Spleen (tissue), 11 donors: ENCODE results near the gene MYMX. TPM values are rescaled to one million over a fixed set of nuclear protein-coding genes. Genes with fewer than 3 reads are reported as not detected.

Source experiments
- DNase-seq: peaks from one replicate; pipeline ENCODE4 v3.0.0-alpha.2; 2020
- H3K27ac ChIP-seq, 8 donors: fragments of 200-600 bp; sonication (generic) in 7 of 8; 1 replicate in 4 of 8; 2 replicates in 4 of 8; pipeline versions ENCODE4 v1.5.0 to v1.8.0; 2016 to 2021; ENCODE audit warnings: inconsistent platforms in 4 of 8, mild to moderate bottlenecking in 4 of 8, moderate library complexity in 1 of 8
- H3K27me3 ChIP-seq, 7 donors: fragments of 200-600 bp; sonication (generic) in 6 of 7; replicated peaks in 1 of 7; 1 replicate in 4 of 7; 2 replicates in 3 of 7; pipeline versions ENCODE4 v1.5.0 to v1.8.0; 2016 to 2021; ENCODE audit warnings: inconsistent platforms in 3 of 7, mild to moderate bottlenecking in 1 of 7
- H3K36me3 ChIP-seq, 6 donors: fragments of 200-600 bp; sonication (generic) in 5 of 6; 1 replicate in 4 of 6; 2 replicates in 2 of 6; pipeline versions ENCODE4 v1.5.0 to v1.8.0; 2016 to 2021; ENCODE audit warnings: inconsistent platforms in 2 of 6
- H3K4me1 ChIP-seq, 6 donors: fragments of 200-600 bp; sonication (generic) in 5 of 6; 1 replicate in 3 of 6; 2 replicates in 3 of 6; pipeline versions ENCODE4 v1.5.0 to v1.8.0; 2016 to 2021; ENCODE audit warnings: inconsistent platforms in 3 of 6
- H3K4me3 ChIP-seq, 8 donors: fragments of 200-600 bp; sonication (generic) in 7 of 8; 1 replicate in 4 of 8; 2 replicates in 4 of 8; pipeline versions ENCODE4 v1.5.0 to v1.8.0; 2016 to 2021; ENCODE audit warnings: inconsistent platforms in 4 of 8, mild to moderate bottlenecking in 4 of 8, moderate library complexity in 2 of 8
- H3K9me3 ChIP-seq, 8 donors: fragments of 200-600 bp; sonication (generic) in 7 of 8; 1 replicate in 4 of 8; 2 replicates in 4 of 8; pipeline versions ENCODE4 v1.5.0 to v1.8.0; 2016 to 2021; ENCODE audit warnings: inconsistent platforms in 4 of 8
- CTCF ChIP-seq, 11 experiments: fragments of 200-600 bp in 7 of 11; fragments of 450-650 bp in 4 of 11; sonication (generic) in 4 of 11; IDR thresholded peaks in 8 of 11; conservative IDR thresholded peaks in 3 of 11; 1 replicate in 7 of 11; 2 replicates in 4 of 11; pipeline versions ENCODE4 v1.4.0 to v1.8.0; 2016 to 2021; ENCODE audit warnings: antibody characterized with exemption in 11 of 11, inconsistent platforms in 4 of 11, mild to moderate bottlenecking in 1 of 11
- POLR2A ChIP-seq, 3 donors: fragments of 450-650 bp; IDR thresholded peaks; one replicate each; pipeline ENCODE4 v1.5.1; 2017; ENCODE audit warnings: antibody characterized with exemption in 3 of 3, mild to moderate bottlenecking in 1 of 3
- POLR2AphosphoS5 ChIP-seq, 3 donors: sonication (generic); formaldehyde crosslinking; IDR thresholded peaks; one replicate each; pipeline ENCODE4 v1.5.1; 2017; ENCODE audit warnings: antibody characterized with exemption in 3 of 3
- WGBS, 5 donors: extraction: QIAGEN DNeasy Blood & Tissue Kit in 3 of 5; methylation state at CpG; one replicate each; pipeline versions ENCODE4 v1.1.5 to v1.1.7; 2013 to 2018; 5-methylcytosine and 5-hydroxymethylcytosine counted together
- intact Hi-C: fragments of 100-400 bp; cut with DNase I; formaldehyde crosslinking; loops from one replicate; pipeline ENCODE4 v1.15.0; 2023; ENCODE audit warnings: low total_unique reads
- polyA plus RNA-seq, 3 donors: library from polyadenylated mRNA; stranded (reverse); fragments of 200-250 nt; gene quantifications; one replicate each; pipeline ENCODE4 v1.2.1, GENCODE V29; 2013
- total RNA-seq, 7 donors: library from RNA; depleted of rRNA in 3 of 7; stranded (reverse); fragments of >200 nt in 3 of 7; fragmentation: NEBNext Ultra II Directional in 4 of 7; extraction: Animal tissue kit (Norgen Biotek cat#: 25700) in 4 of 7; gene quantifications; one replicate each; pipeline versions ENCODE4 v1.1.0 to v1.2.1, GENCODE V29; 2016 to 2021
- donor health status: healthy with polysubstance abuse.
- donor health status: DM: no; HTN: no; CAD: no; lungs with moderate emphysema.
- donor health status: DM: no; HTN: no; CAD: no.
- donor health status: Bipolar disorder and iron deficiency.
- donor health status: healthy.
- donor health status: DM: no; HTN: no; CAD: no.
- donor health status: DM: yes; HTN: yes; CAD: no.

MYMX gene
- total and polyA plus RNA-seq, 10 donors, result 0.34 to 1.5 (median 0.87) TPM; not detected in 2

GRCh38 chr6:44176762-44177509, 39.8 kb upstream of the MYMX start:
- no peaks in the 10 kb centered on the region for H3K36me3 ChIP-seq
- TF ChIP-seq POLR2A (IDR thresholded peaks at IDR 0.05) (no peak), POLR2AphosphoS5 (IDR thresholded peaks at IDR 0.05) (no peak), CTCF (IDR thresholded peaks at IDR 0.05 in 8 of 11, conservative IDR thresholded peaks at IDR 0.05 in 3 of 11) (no peak)
- no peaks in the 10 kb centered on the region for H3K9me3 ChIP-seq
- 22 to 29% (median 25%) methylated on average over 18 to 24 of the region's 24 CpGs for WGBS, 5 donors
- intact Hi-C loops, result loop anchor here (10.0 kb wide), 1 partner anchor 58 kb away; no protein-coding TSS in a partner anchor
- H3K27me3 ChIP-seq, result peaks cover 0 to 5% (median 0%) of the 10 kb centered on the region in 7 donors
- no peak overlapping the region for H3K27ac ChIP-seq
- H3K4me1 ChIP-seq, result peaks cover 3 to 32% (median 17%) of the 10 kb centered on the region in 6 donors
- DNase-seq, result no peak
- H3K4me3 ChIP-seq, result peak overlapping the region in 1 of 8 donors; percentile 42

GRCh38 chr6:44177691-44178423, 38.9 kb upstream of the MYMX start:
- TF ChIP-seq POLR2A (IDR thresholded peaks at IDR 0.05), result no peak
- no peak for TF ChIP-seq CTCF (IDR thresholded peaks at IDR 0.05 in 8 of 11, conservative IDR thresholded peaks at IDR 0.05 in 3 of 11)
- TF ChIP-seq POLR2AphosphoS5 (IDR thresholded peaks at IDR 0.05), result no peak
- Histone ChIP-seq H3K27ac (no peak overlapping the region), H3K9me3 (no peaks in the 10 kb centered on the region), H3K4me3 (no peak overlapping the region), H3K4me1 (peaks cover 3 to 30% (median 13%) of the 10 kb centered on the region in 6 donors), H3K27me3 (peaks cover 0 to 5% (median 0%) of the 10 kb centered on the region in 7 donors), H3K36me3 (no peaks in the 10 kb centered on the region)
- intact Hi-C loops, result loop anchor here (10.0 kb wide), 1 partner anchor 57 kb away; no protein-coding TSS in a partner anchor
- 90 to 95% (median 93%) methylated on average over 13 of the region's 13 CpGs for WGBS, 5 donors
- no peak for DNase-seq

- Histone ChIP-seq H3K27me3 (peaks cover 0 to 8% (median 0%) of the 10 kb centered on the region in 7 donors), H3K36me3 (no peaks in the 10 kb centered on the region), H3K4me3 (no peak overlapping the region), H3K4me1 (peaks cover 3 to 30% (median 12%) of the 10 kb centered on the region in 6 donors), H3K9me3 (no peaks in the 10 kb centered on the region), H3K27ac (no peak overlapping the region)
- intact Hi-C loops, result loop anchor here (10.0 kb wide), 1 partner anchor 56 kb away; no protein-coding TSS in a partner anchor
- no peak for DNase-seq
- TF ChIP-seq CTCF (IDR thresholded peaks at IDR 0.05 in 8 of 11, conservative IDR thresholded peaks at IDR 0.05 in 3 of 11), result no peak
- no peak for TF ChIP-seq POLR2AphosphoS5 (IDR thresholded peaks at IDR 0.05)
- no peak for TF ChIP-seq POLR2A (IDR thresholded peaks at IDR 0.05)
- WGBS, 5 donors, result 85 to 93% (median 90%) methylated on average over 8 to 9 of the region's 9 CpGs
Observed at GRCh38 chr6:44178424-44179071, 38.2 kb upstream of the MYMX start.
